ENCODE data around the gene LIMK2.

- TF ChIP-seq NR2C2 (CRISPR knock-in tag; IDR thresholded peaks at IDR 0.05), result no peak
- TF ChIP-seq ZNF232 (CRISPR knock-in tag; IDR thresholded peaks at IDR 0.05), result no peak
- no peak for TF ChIP-seq CBFB (CRISPR knock-in tag; IDR thresholded peaks at IDR 0.05; ENCODE audit: low read depth)
- TF ChIP-seq CTCF (IDR thresholded peaks at IDR 0.05), result no peak
- no peak for TF ChIP-seq ZNF263 (CRISPR knock-in tag; IDR thresholded peaks at IDR 0.05; ENCODE audit: low read depth)
- TF ChIP-seq, protein P1, sequence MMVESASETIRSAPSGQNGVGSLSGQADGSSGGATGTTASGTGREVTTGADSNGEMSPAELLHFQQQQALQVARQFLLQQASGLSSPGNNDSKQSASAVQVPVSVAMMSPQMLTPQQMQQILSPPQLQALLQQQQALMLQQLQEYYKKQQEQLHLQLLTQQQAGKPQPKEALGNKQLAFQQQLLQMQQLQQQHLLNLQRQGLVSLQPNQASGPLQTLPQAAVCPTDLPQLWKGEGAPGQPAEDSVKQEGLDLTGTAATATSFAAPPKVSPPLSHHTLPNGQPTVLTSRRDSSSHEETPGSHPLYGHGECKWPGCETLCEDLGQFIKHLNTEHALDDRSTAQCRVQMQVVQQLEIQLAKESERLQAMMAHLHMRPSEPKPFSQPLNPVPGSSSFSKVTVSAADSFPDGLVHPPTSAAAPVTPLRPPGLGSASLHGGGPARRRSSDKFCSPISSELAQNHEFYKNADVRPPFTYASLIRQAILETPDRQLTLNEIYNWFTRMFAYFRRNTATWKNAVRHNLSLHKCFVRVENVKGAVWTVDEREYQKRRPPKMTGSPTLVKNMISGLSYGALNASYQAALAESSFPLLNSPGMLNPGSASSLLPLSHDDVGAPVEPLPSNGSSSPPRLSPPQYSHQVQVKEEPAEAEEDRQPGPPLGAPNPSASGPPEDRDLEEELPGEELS (CRISPR knock-in tag; IDR thresholded peaks at IDR 0.05), result no peak
- no peak for TF ChIP-seq TEAD4 (CRISPR knock-in tag; IDR thresholded peaks at IDR 0.05)
- TF ChIP-seq MAX (CRISPR knock-in tag; IDR thresholded peaks at IDR 0.05), result no peak
- TF ChIP-seq JUN (CRISPR knock-in tag; IDR thresholded peaks at IDR 0.05), result no peak
- TF ChIP-seq, protein P2, sequence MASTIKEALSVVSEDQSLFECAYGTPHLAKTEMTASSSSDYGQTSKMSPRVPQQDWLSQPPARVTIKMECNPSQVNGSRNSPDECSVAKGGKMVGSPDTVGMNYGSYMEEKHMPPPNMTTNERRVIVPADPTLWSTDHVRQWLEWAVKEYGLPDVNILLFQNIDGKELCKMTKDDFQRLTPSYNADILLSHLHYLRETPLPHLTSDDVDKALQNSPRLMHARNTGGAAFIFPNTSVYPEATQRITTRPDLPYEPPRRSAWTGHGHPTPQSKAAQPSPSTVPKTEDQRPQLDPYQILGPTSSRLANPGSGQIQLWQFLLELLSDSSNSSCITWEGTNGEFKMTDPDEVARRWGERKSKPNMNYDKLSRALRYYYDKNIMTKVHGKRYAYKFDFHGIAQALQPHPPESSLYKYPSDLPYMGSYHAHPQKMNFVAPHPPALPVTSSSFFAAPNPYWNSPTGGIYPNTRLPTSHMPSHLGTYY (CRISPR knock-in tag; IDR thresholded peaks at IDR 0.05), result no peak
Observed at GRCh38 chr22:31279821-31280505, 67.9 kb downstream of the LIMK2 start.
